ENCODE measurements around the gene AIP. TPM values are rescaled to one million over a fixed set of nuclear protein-coding genes. Genes with fewer than 3 reads are reported as not detected.

The AIP gene
- total and polyA plus RNA-seq, 2 of the 8 experiments (the other 6 are each of a cell fraction or from before 2014, with no cell fraction given): 29.8 to 54.4 TPM

- Histone ChIP-seq H3K9ac (replicated peaks in 1 of 4; ENCODE audit: extremely low read depth in 1 of 4, low read depth in 3 of 4, low read length in 3 of 4) (no peak overlapping the region), H3K27ac (ENCODE audit: low read depth, low read length) (no peak overlapping the region), H3K14ac (ENCODE audit: insufficient read length) (no peak overlapping the region), H2AK5ac (ENCODE audit: low read depth, low read length) (no peak overlapping the region; the same call in 1 of the 2 replicates), H4K8ac (ENCODE audit: extremely low read depth, insufficient read depth, low read length) (no peak overlapping the region), H3K9me3 (ENCODE audit: insufficient read depth in 2 of 2, low read depth in 1 of 2, low read length in 1 of 2) (no peaks in the 10 kb centered on the region), H3K4me3 (ENCODE audit: extremely low read depth in 1 of 4, insufficient read depth in 2 of 4, low read depth in 3 of 4, low read length in 4 of 4) (peak overlapping the region in 2 of 4 experiments; percentile 23 to 60; a peak in 5 of 8 replicates), H2BK120ac (replicated peaks; ENCODE audit: low read depth, low read length) (no peak overlapping the region), H3K27me3 (replicated peaks in 1 of 4; ENCODE audit: control insufficient read depth in 3 of 4, extremely low read depth in 1 of 4, insufficient read depth in 3 of 4, low read length in 3 of 4) (peaks cover 0 to 10% (median 9%) of the 10 kb centered on the region in 4 experiments; a peak in 6 of 7 replicates), H2BK15ac (ENCODE audit: low read length) (no peak overlapping the region; the same call in 1 of the 2 replicates), H3K18ac (ENCODE audit: extremely low read depth, low read length) (no peak overlapping the region), H3K79me1 (ENCODE audit: low read depth, low read length) (no peaks in the 10 kb centered on the region), H3K79me2 (ENCODE audit: control insufficient read depth in 1 of 2, insufficient read depth in 2 of 2, low read length in 2 of 2) (no peaks in the 10 kb centered on the region), H3K23me2 (ENCODE audit: low read depth, low read length) (no peaks in the 10 kb centered on the region), H4K5ac (ENCODE audit: insufficient read length, low read depth, low read length) (no peak overlapping the region), H2AFZ (ENCODE audit: low read length) (no peak overlapping the region), H2BK12ac (ENCODE audit: low read depth, low read length) (no peak overlapping the region), H3K4ac (replicated peaks; ENCODE audit: insufficient read length, low read depth, low read length) (no peak overlapping the region), H4K91ac (replicated peaks; ENCODE audit: insufficient read length, low read length) (peak overlapping the region; percentile 35), H2BK5ac (ENCODE audit: low read depth, low read length) (no peak overlapping the region), H4K20me1 (replicated peaks in 1 of 2; ENCODE audit: control insufficient read depth in 1 of 2, insufficient read depth in 2 of 2, low read length in 2 of 2) (peaks cover 0 to 5% of the 10 kb centered on the region in 2 experiments), H3K56ac (replicated peaks; ENCODE audit: insufficient read length, low read depth, low read length) (no peak overlapping the region), H2BK20ac (ENCODE audit: low read length) (no peak overlapping the region), H3K4me1 (replicated peaks in 1 of 4; ENCODE audit: control insufficient read depth in 3 of 4, insufficient read depth in 4 of 4, low read length in 3 of 4) (peaks cover 0 to 3% (median 3%) of the 10 kb centered on the region in 4 experiments; a peak in 3 of 7 replicates), H3K4me2 (ENCODE audit: insufficient read depth in 1 of 2, low read depth in 2 of 2, low read length in 2 of 2) (peak overlapping the region; percentile 54 to 70; a peak in 3 of 4 replicates), H3K23ac (ENCODE audit: insufficient read length) (no peak overlapping the region), H3K36me3 (ENCODE audit: control insufficient read depth in 2 of 4, insufficient read depth in 4 of 4, low read length in 3 of 4) (peaks cover 0 to 3% (median 0%) of the 10 kb centered on the region in 4 experiments; a peak in 1 of 8 replicates)
- 83% methylated on average over 16 of the region's 16 CpGs; no CpG with 5 or more reads in 1 of the 2 experiments for WGBS, 2 experiments (ENCODE audit: extremely low coverage in 1 of 2, insufficient coverage in 1 of 2, insufficient read length in 1 of 2, insufficient replicate concordance in 2 of 2, low coverage in 1 of 2, low lambda C conversion rate in 2 of 2, missing lambda C conversion rate in 1 of 2)
- FAIRE-seq (no peak), DNase-seq (ENCODE audit: low read depth in 1 of 2, low spot score in 2 of 2) (no peak)
- CTCF ChIA-PET (ENCODE audit: partially characterized antibody): interaction anchor here (1.0 to 1.4 kb wide), 2 partner anchors 10 to 138 kb away, joined by 3 read pairs; no protein-coding TSS in a partner anchor
- POLR2A ChIA-PET (ENCODE audit: partially characterized antibody): interaction anchor here (0.7 to 2.1 kb wide), 4 partner anchors 11 to 88 kb away, joined by 3 to 7 read pairs (median 4); partner anchors contain the start of genes PPP1CA and TMEM134
- no peak for TF ChIP-seq CBX8 (IDR thresholded peaks at IDR 0.05; ENCODE audit: borderline replicate concordance, low read depth, low read length)
- no peak for TF ChIP-seq CEBPB (IDR thresholded peaks at IDR 0.05; ENCODE audit: low read depth, low read length)
- no peak for TF ChIP-seq TAF1 (IDR thresholded peaks at IDR 0.05; ENCODE audit: low read depth, low read length)
- TF ChIP-seq JUN (IDR thresholded peaks at IDR 0.05; ENCODE audit: low read depth, low read length): no peak
- no peak for TF ChIP-seq HDAC2 (IDR thresholded peaks at IDR 0.05; ENCODE audit: borderline replicate concordance in 1 of 2, low read depth in 2 of 2, low read length in 2 of 2)
- no peak for TF ChIP-seq MAX (IDR thresholded peaks at IDR 0.05)
- TF ChIP-seq NRF1 (IDR thresholded peaks at IDR 0.05; ENCODE audit: low read depth, low read length): no peak
- TF ChIP-seq SUZ12 (IDR thresholded peaks at IDR 0.05; ENCODE audit: low read length): no peak
- TF ChIP-seq CHD1 (IDR thresholded peaks at IDR 0.05; ENCODE audit: low read depth, low read length): no peak
- TF ChIP-seq EGR1 (IDR thresholded peaks at IDR 0.05; ENCODE audit: borderline replicate concordance, low read depth, low read length): no peak
- no peak for TF ChIP-seq YY1 (IDR thresholded peaks at IDR 0.05; ENCODE audit: low read depth, low read length)
Observed at GRCh38 chr11:67483831-67484665, 1.2 kb downstream of the AIP start.

Data from H1 (cell line).